Neural progenitor cell (in vitro differentiated cells): ENCODE measurements around the gene CDRT15. TPM values are rescaled to one million over a fixed set of nuclear protein-coding genes. Genes with fewer than 3 reads are reported as not detected.

Experiments used
- DNase-seq: peaks from one replicate; pipeline ENCODE4 v3.0.0-alpha.2; 2016; ENCODE audit warnings: low spot score
- H2AFZ ChIP-seq: fragments of 200-600 bp; sonication (generic); replicated peaks from 2 replicates; pipeline ENCODE4 v1.6.1; 2016; ENCODE audit warnings: antibody characterized with exemption
- H3F3A ChIP-seq: fragments of 200-600 bp; sonication (generic); 2 replicates; pipeline ENCODE4 v1.6.1; 2016; ENCODE audit warnings: antibody characterized with exemption, low read depth
- H3K27ac ChIP-seq: fragments of 200-600 bp; sonication (generic); 2 replicates; pipeline ENCODE4 v1.5.1; 2016; ENCODE audit warnings: mild to moderate bottlenecking
- H3K27me3 ChIP-seq: fragments of 200-600 bp; sonication (generic); 2 replicates; pipeline ENCODE4 v1.6.1; 2016; ENCODE audit warnings: mild to moderate bottlenecking, moderate library complexity
- H3K36me3 ChIP-seq: fragments of 200-600 bp; sonication (generic); 2 replicates; pipeline ENCODE4 v1.5.1; 2016
- H3K4me1 ChIP-seq: fragments of 200-600 bp; sonication (generic); 2 replicates; pipeline ENCODE4 v1.6.1; 2016; ENCODE audit warnings: mixed run types
- H3K4me2 ChIP-seq: fragments of 200-600 bp; sonication (generic); 2 replicates; pipeline ENCODE4 v1.6.1; 2016
- H3K4me3 ChIP-seq: fragments of 200-600 bp; sonication (generic); 2 replicates; pipeline ENCODE4 v1.5.1; 2016
- H3K79me2 ChIP-seq: fragments of 200-600 bp; sonication (generic); 2 replicates; pipeline ENCODE4 v1.6.1; 2016; ENCODE audit warnings: low read depth
- H3K9ac ChIP-seq: fragments of 200-600 bp; sonication (generic); 2 replicates; pipeline ENCODE4 v1.6.1; 2016
- H3K9me3 ChIP-seq: fragments of 200-600 bp; sonication (generic); 2 replicates; pipeline ENCODE4 v1.5.1; 2016; ENCODE audit warnings: low read depth
- H4K20me1 ChIP-seq: fragments of 200-600 bp; sonication (generic); 2 replicates; pipeline ENCODE4 v1.6.1; 2016; ENCODE audit warnings: low read depth
- H3K27ac Mint-ChIP-seq: 3 replicates; pipeline ENCODE4 v1.8.0; 2021; ENCODE audit warnings: mixed read lengths
- H3K27me3 Mint-ChIP-seq: 2 replicates; pipeline ENCODE4 v1.8.0; 2022; ENCODE audit warnings: low read depth, mild to moderate bottlenecking, inconsistent platforms, moderate library complexity, mixed read lengths; ENCODE audit not compliant: insufficient read depth
- H3K36me3 Mint-ChIP-seq: 3 replicates; pipeline ENCODE4 v1.8.0; 2021; ENCODE audit warnings: mixed read lengths
- H3K4me1 Mint-ChIP-seq: 3 replicates; pipeline ENCODE4 v1.8.0; 2021; ENCODE audit warnings: mixed read lengths
- H3K4me3 Mint-ChIP-seq: 3 replicates; pipeline ENCODE4 v1.8.0; 2021; ENCODE audit warnings: mild to moderate bottlenecking, moderate library complexity, mixed read lengths
- H3K9me3 Mint-ChIP-seq: 3 replicates; pipeline ENCODE4 v1.8.0; 2020; ENCODE audit warnings: mixed read lengths
- CTCF ChIP-seq: fragments of 200-600 bp; sonication (generic); IDR thresholded peaks from 2 replicates; pipeline ENCODE4 v1.5.1; 2017; ENCODE audit warnings: antibody characterized with exemption, mild to moderate bottlenecking
- EZH2 ChIP-seq: fragments of 200-600 bp; sonication (generic); IDR thresholded peaks from 2 replicates; pipeline ENCODE4 v1.6.1; 2017; ENCODE audit warnings: antibody characterized with exemption, mild to moderate bottlenecking, moderate library complexity
- EZH2phosphoT487 ChIP-seq: fragments of 200-600 bp; sonication (generic); IDR thresholded peaks from 2 replicates; pipeline ENCODE4 v1.6.1; 2017; ENCODE audit warnings: antibody characterized with exemption
- total RNA-seq: library from RNA; depleted of rRNA; stranded (reverse); fragments of >200 nt; gene quantifications from 2 replicates; pipeline ENCODE4 v1.2.3, GENCODE V29; 2015; ENCODE audit warnings: low replicate concordance

CDRT15 gene
- total RNA-seq, 1 donor from 2014 or later = not detected

GRCh38 chr17:14270508-14270907 is 33.8 kb upstream of the CDRT15 start:
- Histone ChIP-seq H3K4me1 (no peaks in the 10 kb centered on the region), H3F3A (no peaks in the 10 kb centered on the region), H3K27me3 (no peaks in the 10 kb centered on the region), H3K9me3 (no peaks in the 10 kb centered on the region), H4K20me1 (no peaks in the 10 kb centered on the region), H3K27ac (no peak overlapping the region), H3K4me2 (no peak overlapping the region), H3K36me3 (no peaks in the 10 kb centered on the region), H3K4me3 (no peak overlapping the region), H3K79me2 (no peaks in the 10 kb centered on the region), H3K9ac (no peak overlapping the region), H2AFZ (no peak overlapping the region)
- no peaks in the 10 kb centered on the region for H3K36me3 Mint-ChIP-seq
- H3K27me3 Mint-ChIP-seq = peaks cover 6% of the 10 kb centered on the region
- H3K9me3 Mint-ChIP-seq = no peaks in the 10 kb centered on the region
- H3K4me1 Mint-ChIP-seq = peaks cover 7% of the 10 kb centered on the region
- H3K27ac Mint-ChIP-seq = no peak overlapping the region
- H3K4me3 Mint-ChIP-seq = no peak overlapping the region
- no peak for DNase-seq
- TF ChIP-seq CTCF (no peak), EZH2 (no peak), EZH2phosphoT487 (no peak)

GRCh38 chr17:14269473-14269872 is 32.8 kb upstream of the CDRT15 start:
- Mint-ChIP-seq H3K27me3 (peaks cover 6% of the 10 kb centered on the region), H3K4me1 (peaks cover 7% of the 10 kb centered on the region), H3K36me3 (no peaks in the 10 kb centered on the region), H3K9me3 (no peaks in the 10 kb centered on the region), H3K27ac (no peak overlapping the region), H3K4me3 (no peak overlapping the region)
- H4K20me1 ChIP-seq = no peaks in the 10 kb centered on the region
- H3F3A ChIP-seq = no peaks in the 10 kb centered on the region
- H3K4me1 ChIP-seq = no peaks in the 10 kb centered on the region
- no peak overlapping the region for H2AFZ ChIP-seq
- no peak for TF ChIP-seq CTCF
- TF ChIP-seq EZH2phosphoT487 = no peak
- no peak for TF ChIP-seq EZH2
- no peak overlapping the region for H3K9ac ChIP-seq
- no peaks in the 10 kb centered on the region for H3K79me2 ChIP-seq
- no peaks in the 10 kb centered on the region for H3K9me3 ChIP-seq
- no peak overlapping the region for H3K4me2 ChIP-seq
- DNase-seq = no peak
- no peak overlapping the region for H3K4me3 ChIP-seq
- no peak overlapping the region for H3K27ac ChIP-seq
- no peaks in the 10 kb centered on the region for H3K36me3 ChIP-seq
- H3K27me3 ChIP-seq = no peaks in the 10 kb centered on the region

GRCh38 chr17:14268264-14268663 is 31.6 kb upstream of the CDRT15 start:
- no peaks in the 10 kb centered on the region for H3K36me3 Mint-ChIP-seq
- H4K20me1 ChIP-seq = no peaks in the 10 kb centered on the region
- H3K36me3 ChIP-seq = no peaks in the 10 kb centered on the region
- H3K79me2 ChIP-seq = no peaks in the 10 kb centered on the region
- no peaks in the 10 kb centered on the region for H3K9me3 Mint-ChIP-seq
- no peak overlapping the region for H2AFZ ChIP-seq
- H3K4me3 Mint-ChIP-seq = no peak overlapping the region
- no peak for TF ChIP-seq EZH2
- TF ChIP-seq CTCF = no peak
- no peak for TF ChIP-seq EZH2phosphoT487
- H3K9ac ChIP-seq = no peak overlapping the region
- H3K9me3 ChIP-seq = no peaks in the 10 kb centered on the region
- no peaks in the 10 kb centered on the region for H3K27me3 ChIP-seq
- H3F3A ChIP-seq = no peaks in the 10 kb centered on the region
- H3K27me3 Mint-ChIP-seq = peaks cover 6% of the 10 kb centered on the region
- no peak overlapping the region for H3K4me3 ChIP-seq
- no peak for DNase-seq
- H3K27ac ChIP-seq = no peak overlapping the region
- no peak overlapping the region for H3K27ac Mint-ChIP-seq
- H3K4me1 Mint-ChIP-seq = peaks cover 7% of the 10 kb centered on the region
- H3K4me2 ChIP-seq = no peak overlapping the region
- no peaks in the 10 kb centered on the region for H3K4me1 ChIP-seq
